Measurements from ENCODE around the gene CROCC2.

DNA sequence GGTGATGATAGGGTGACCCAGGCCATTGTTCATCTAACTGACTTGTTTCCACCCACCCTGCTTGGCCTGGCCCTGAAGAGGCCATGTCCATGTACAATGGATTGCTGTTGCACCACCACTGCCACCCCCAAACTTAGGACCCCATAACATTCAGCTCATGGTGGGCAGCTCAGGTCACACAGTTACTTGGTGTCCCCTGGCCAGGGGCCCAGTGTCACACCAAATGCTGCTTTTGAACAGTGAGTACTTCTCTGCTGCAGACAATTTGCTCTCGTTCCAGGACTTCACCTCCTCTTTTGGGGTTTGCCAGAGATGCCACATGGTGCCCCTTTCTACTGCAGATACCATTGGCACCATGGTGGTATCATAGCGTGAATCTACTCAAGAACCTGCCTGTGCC is 21.9 kb upstream of the CROCC2 start:
- TF ChIP-seq, protein P1, sequence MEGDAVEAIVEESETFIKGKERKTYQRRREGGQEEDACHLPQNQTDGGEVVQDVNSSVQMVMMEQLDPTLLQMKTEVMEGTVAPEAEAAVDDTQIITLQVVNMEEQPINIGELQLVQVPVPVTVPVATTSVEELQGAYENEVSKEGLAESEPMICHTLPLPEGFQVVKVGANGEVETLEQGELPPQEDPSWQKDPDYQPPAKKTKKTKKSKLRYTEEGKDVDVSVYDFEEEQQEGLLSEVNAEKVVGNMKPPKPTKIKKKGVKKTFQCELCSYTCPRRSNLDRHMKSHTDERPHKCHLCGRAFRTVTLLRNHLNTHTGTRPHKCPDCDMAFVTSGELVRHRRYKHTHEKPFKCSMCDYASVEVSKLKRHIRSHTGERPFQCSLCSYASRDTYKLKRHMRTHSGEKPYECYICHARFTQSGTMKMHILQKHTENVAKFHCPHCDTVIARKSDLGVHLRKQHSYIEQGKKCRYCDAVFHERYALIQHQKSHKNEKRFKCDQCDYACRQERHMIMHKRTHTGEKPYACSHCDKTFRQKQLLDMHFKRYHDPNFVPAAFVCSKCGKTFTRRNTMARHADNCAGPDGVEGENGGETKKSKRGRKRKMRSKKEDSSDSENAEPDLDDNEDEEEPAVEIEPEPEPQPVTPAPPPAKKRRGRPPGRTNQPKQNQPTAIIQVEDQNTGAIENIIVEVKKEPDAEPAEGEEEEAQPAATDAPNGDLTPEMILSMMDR (IDR thresholded peaks at IDR 0.05) = no peak
- no peak for TF ChIP-seq POLR2A (IDR thresholded peaks at IDR 0.05)
